CD4-positive, alpha-beta T cell (primary cell): ENCODE measurements around the gene CACNA1E. TPM values are rescaled to one million over a fixed set of nuclear protein-coding genes. Genes with fewer than 3 reads are reported as not detected.
"Not testable (repeated sequence)": the region's sequence is repeated elsewhere in the genome, so short reads cannot be mapped to it uniquely, and the experiment has no call there.

Experiments
- ATAC-seq: fragments of 200-7000 bp; cut with Tn5 transposase; one replicate; pipeline ENCODE4 v1.10.0; 2022; ENCODE audit warnings: mild to moderate bottlenecking; ENCODE audit not compliant: poor library complexity
- CTCF ChIA-PET: fragments of 350-600 bp; sonication (Branson Sonifier 250); formaldehyde crosslinking; loops from one replicate; lab custom pipeline; 2021; ENCODE audit warnings: antibody characterized with exemption, inconsistent platforms; lab: Charles Lee
- POLR2A ChIA-PET: fragments of 350-600 bp; sonication (Branson Sonifier 250); formaldehyde crosslinking; loops from one replicate; lab custom pipeline; 2021; ENCODE audit warnings: antibody characterized with exemption, inconsistent platforms; lab: Charles Lee
- DNase-seq, 14 experiments: peaks; one replicate each; pipeline ENCODE4 v3.0.0-alpha.2; 2013 to 2020; ENCODE audit warnings: mixed read lengths in 2 of 14
- H3K27ac ChIP-seq, 2 donors: one replicate each; pipeline versions ENCODE4 v1.5.1 to v1.7.0; 2013; ENCODE audit warnings: low read length in 2 of 2, low read depth in 1 of 2, mild to moderate bottlenecking in 1 of 2
- H3K27me3 ChIP-seq, 2 experiments: 1 replicate in 1 of 2; 2 replicates in 1 of 2; pipeline versions ENCODE4 v1.6.1 to v1.7.0; 2013; ENCODE audit warnings: low read length in 2 of 2, control low read depth in 1 of 2, mild to moderate bottlenecking in 1 of 2, moderate library complexity in 1 of 2; ENCODE audit not compliant: insufficient read depth in 2 of 2, control insufficient read depth in 1 of 2
- H3K36me3 ChIP-seq: one replicate; pipeline ENCODE4 v1.6.1; 2013; ENCODE audit warnings: low read length, control low read depth; ENCODE audit not compliant: insufficient read depth
- H3K4me1 ChIP-seq: one replicate; pipeline ENCODE4 v1.6.1; 2013; ENCODE audit warnings: low read length, control low read depth; ENCODE audit not compliant: insufficient read depth
- H3K4me3 ChIP-seq: one replicate; pipeline ENCODE4 v1.5.1; 2013; ENCODE audit warnings: mild to moderate bottlenecking, low read length, moderate library complexity
- H3K9me3 ChIP-seq, 2 experiments: 1 replicate in 1 of 2; 2 replicates in 1 of 2; pipeline versions ENCODE4 v1.6.1 to v1.7.0; 2013; ENCODE audit warnings: low read length in 2 of 2, mild to moderate bottlenecking in 2 of 2, control low read depth in 1 of 2, moderate library complexity in 1 of 2; ENCODE audit not compliant: control insufficient read depth in 1 of 2, insufficient read depth in 1 of 2
- H3K27ac Mint-ChIP-seq: one replicate; pipeline ENCODE4 v1.8.0; 2020; ENCODE audit warnings: mixed read lengths
- H3K27me3 Mint-ChIP-seq: one replicate; pipeline ENCODE4 v1.8.0; 2021; ENCODE audit warnings: mixed read lengths
- H3K36me3 Mint-ChIP-seq: one replicate; pipeline ENCODE4 v1.8.0; 2021; ENCODE audit warnings: low read depth, mixed read lengths
- H3K4me1 Mint-ChIP-seq: one replicate; pipeline ENCODE4 v1.8.0; 2021; ENCODE audit warnings: low read depth, mixed read lengths
- H3K4me3 Mint-ChIP-seq: one replicate; pipeline ENCODE4 v1.8.0; 2020; ENCODE audit warnings: mild to moderate bottlenecking, mixed read lengths
- H3K9me3 Mint-ChIP-seq: one replicate; pipeline ENCODE4 v1.8.0; 2020; ENCODE audit warnings: mixed read lengths
- CTCF ChIP-seq: fragments of 200-600 bp; IDR thresholded peaks from one replicate; pipeline ENCODE4 v1.8.0; 2022; ENCODE audit warnings: antibody characterized with exemption, mild to moderate bottlenecking
- intact Hi-C, 2 experiments: fragments of 100-400 bp; cut with DNase I in 1 of 2; cut with micrococcal nuclease in 1 of 2; formaldehyde crosslinking; loops; one replicate each; pipeline versions ENCODE4 v1.15.1 to v1.9.0; 2023 to 2025; cut with DNase I, micrococcal nuclease
- total RNA-seq, 174 experiments: library from RNA in 2 of 174; stranded (reverse) in 2 of 174; gene quantifications; one replicate each; pipeline ENCODE4 v1.2.3 and lab custom pipeline; 2021 to 2026

CACNA1E gene
- total RNA-seq, 2 experiments from 2014 or later, result not detected

- no peak for DNase-seq
- no peak overlapping the region for H3K27ac ChIP-seq
- Mint-ChIP-seq H3K27ac (no peak overlapping the region), H3K27me3 (peaks cover 17% of the 10 kb centered on the region), H3K36me3 (no peaks in the 10 kb centered on the region), H3K4me1 (no peaks in the 10 kb centered on the region), H3K9me3 (no peaks in the 10 kb centered on the region), H3K4me3 (no peak overlapping the region)
- intact Hi-C loops, result no loop called here
- ATAC-seq, result no peak
- no peaks in the 10 kb centered on the region for H3K36me3 ChIP-seq
- H3K4me1 ChIP-seq, result no peaks in the 10 kb centered on the region
- ChIA-PET POLR2A (no interaction called here), CTCF (no interaction called here)
- H3K4me3 ChIP-seq, result no peak overlapping the region
- TF ChIP-seq CTCF, result no peak
- H3K27me3 ChIP-seq, result peaks cover 0 to 6% of the 10 kb centered on the region in 2 experiments
- no peaks in the 10 kb centered on the region for H3K9me3 ChIP-seq
Observed at GRCh38 chr1:181818459-181818858, 335.1 kb downstream of the CACNA1E start.

GRCh38 chr1:181818943-181819342 lies 335.6 kb downstream of the CACNA1E start:
- intact Hi-C loops, result no loop called here
- peaks cover 18% of the 10 kb centered on the region for H3K27me3 Mint-ChIP-seq
- Histone ChIP-seq H3K27ac (no peak overlapping the region), H3K36me3 (no peaks in the 10 kb centered on the region), H3K27me3 (peaks cover 0 to 6% of the 10 kb centered on the region in 2 experiments), H3K4me3 (no peak overlapping the region), H3K4me1 (no peaks in the 10 kb centered on the region), H3K9me3 (no peaks in the 10 kb centered on the region)
- CTCF ChIA-PET, result no interaction called here
- H3K4me1 Mint-ChIP-seq, result no peaks in the 10 kb centered on the region
- POLR2A ChIA-PET, result no interaction called here
- ATAC-seq (no peak), DNase-seq (no peak)
- TF ChIP-seq CTCF, result no peak
- no peaks in the 10 kb centered on the region for H3K9me3 Mint-ChIP-seq
- no peaks in the 10 kb centered on the region for H3K36me3 Mint-ChIP-seq
- H3K4me3 Mint-ChIP-seq, result no peak overlapping the region
- H3K27ac Mint-ChIP-seq, result no peak overlapping the region

- H3K27ac Mint-ChIP-seq, result no peak overlapping the region
- CTCF ChIA-PET, result no interaction called here
- peaks cover 18% of the 10 kb centered on the region for H3K27me3 Mint-ChIP-seq
- DNase-seq, result no peak
- Histone ChIP-seq H3K4me1 (no peaks in the 10 kb centered on the region), H3K36me3 (no peaks in the 10 kb centered on the region), H3K27ac (no peak overlapping the region), H3K4me3 (no peak overlapping the region), H3K27me3 (peaks cover 0 to 6% of the 10 kb centered on the region in 2 experiments), H3K9me3 (peaks cover 0 to 5% of the 10 kb centered on the region in 2 experiments)
- intact Hi-C loops, result no loop called here
- no peak for ATAC-seq
- H3K4me1 Mint-ChIP-seq, result no peaks in the 10 kb centered on the region
- H3K4me3 Mint-ChIP-seq, result no peak overlapping the region
- H3K36me3 Mint-ChIP-seq, result no peaks in the 10 kb centered on the region
- no peak for TF ChIP-seq CTCF
- POLR2A ChIA-PET, result no interaction called here
- H3K9me3 Mint-ChIP-seq, result peaks cover 3% of the 10 kb centered on the region
Observed at GRCh38 chr1:181821701-181822100, 338.4 kb downstream of the CACNA1E start.

- H3K4me1 ChIP-seq, H3K4me3 Mint-ChIP-seq, H3K27ac ChIP-seq, H3K36me3 ChIP-seq, H3K36me3 Mint-ChIP-seq, H3K27ac Mint-ChIP-seq, ATAC-seq, H3K27me3 ChIP-seq, H3K4me3 ChIP-seq, H3K27me3 Mint-ChIP-seq, DNase-seq, H3K4me1 Mint-ChIP-seq, CTCF ChIA-PET, POLR2A ChIA-PET, intact Hi-C loops: not testable (repeated sequence)
- peaks cover 10% of the 10 kb centered on the region for H3K9me3 Mint-ChIP-seq
- peaks cover 7 to 11% of the 10 kb centered on the region in 2 experiments for H3K9me3 ChIP-seq
Observed at GRCh38 chr1:181832173-181832880, 349.0 kb downstream of the CACNA1E start.
